Measurements from ENCODE around the gene PLBD1.

DNA sequence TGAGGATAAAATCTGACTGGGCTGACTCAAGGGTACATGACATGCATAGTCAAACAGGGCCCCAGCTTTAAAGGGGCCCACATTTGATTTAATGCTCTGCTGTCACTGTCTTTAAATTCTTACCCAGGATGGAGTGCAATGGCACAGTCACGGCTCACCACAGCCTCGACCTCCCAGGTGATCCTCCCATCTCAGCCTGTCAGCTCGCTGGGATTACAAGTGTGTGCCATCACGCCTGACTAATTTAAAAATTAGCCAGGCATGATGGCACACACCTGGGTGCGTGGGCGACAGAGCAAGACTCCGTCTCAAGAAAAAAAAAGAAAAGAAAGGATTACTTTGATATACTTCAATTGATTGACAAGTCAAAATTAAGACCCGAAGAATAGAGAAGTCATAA is 9.2 kb upstream of the PLBD1 start:
- TF ChIP-seq POLR2A (IDR thresholded peaks at IDR 0.05) (no peak), POLR2AphosphoS5 (IDR thresholded peaks at IDR 0.05) (no peak)
- TF ChIP-seq, protein P1, sequence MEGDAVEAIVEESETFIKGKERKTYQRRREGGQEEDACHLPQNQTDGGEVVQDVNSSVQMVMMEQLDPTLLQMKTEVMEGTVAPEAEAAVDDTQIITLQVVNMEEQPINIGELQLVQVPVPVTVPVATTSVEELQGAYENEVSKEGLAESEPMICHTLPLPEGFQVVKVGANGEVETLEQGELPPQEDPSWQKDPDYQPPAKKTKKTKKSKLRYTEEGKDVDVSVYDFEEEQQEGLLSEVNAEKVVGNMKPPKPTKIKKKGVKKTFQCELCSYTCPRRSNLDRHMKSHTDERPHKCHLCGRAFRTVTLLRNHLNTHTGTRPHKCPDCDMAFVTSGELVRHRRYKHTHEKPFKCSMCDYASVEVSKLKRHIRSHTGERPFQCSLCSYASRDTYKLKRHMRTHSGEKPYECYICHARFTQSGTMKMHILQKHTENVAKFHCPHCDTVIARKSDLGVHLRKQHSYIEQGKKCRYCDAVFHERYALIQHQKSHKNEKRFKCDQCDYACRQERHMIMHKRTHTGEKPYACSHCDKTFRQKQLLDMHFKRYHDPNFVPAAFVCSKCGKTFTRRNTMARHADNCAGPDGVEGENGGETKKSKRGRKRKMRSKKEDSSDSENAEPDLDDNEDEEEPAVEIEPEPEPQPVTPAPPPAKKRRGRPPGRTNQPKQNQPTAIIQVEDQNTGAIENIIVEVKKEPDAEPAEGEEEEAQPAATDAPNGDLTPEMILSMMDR (IDR thresholded peaks at IDR 0.05) = no peak
